Fibroblast of mammary gland (primary cell): Measurements from ENCODE around the gene CHST12.
A peak's percentile ranks its signal among the peaks of the same experiment; 100 is the strongest.

Source experiments
- DNase-seq: peaks from one replicate; pipeline ENCODE4 v3.0.0-alpha.2; 2010; ENCODE audit warnings: low read depth
- H3K4me3 ChIP-seq: 2 replicates; pipeline ENCODE4 v1.5.1; 2011; ENCODE audit warnings: low read depth, mild to moderate bottlenecking, low read length, moderate library complexity; ENCODE audit not compliant: control insufficient read depth
- TF ChIP-seq, protein P1 (sequence below): conservative IDR thresholded peaks from 2 replicates; pipeline ENCODE4 v1.5.1; 2011; ENCODE audit warnings: low read depth, low read length, inconsistent platforms; ENCODE audit not compliant: control insufficient read depth, insufficient read depth

Gene CHST12

DNA sequence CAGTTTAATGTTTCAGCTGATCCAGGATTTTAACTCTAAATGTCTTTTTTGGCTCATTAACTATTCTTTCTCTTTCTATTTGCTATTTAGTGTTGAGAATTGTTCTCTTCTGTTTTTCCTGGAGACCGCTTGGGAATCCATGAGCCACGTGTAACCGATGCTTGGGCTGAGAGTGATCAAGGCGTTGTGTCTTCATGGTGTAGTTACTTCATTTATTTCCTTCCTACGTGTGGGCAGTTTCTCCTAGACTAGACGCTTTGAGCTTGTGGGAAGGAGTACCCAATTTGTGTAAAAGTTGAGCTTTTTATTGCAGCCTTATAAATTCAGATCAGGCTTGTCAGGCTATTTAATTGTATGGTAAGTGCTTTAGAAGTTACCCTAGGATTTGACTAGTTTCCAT lies 45.8 kb upstream of the CHST12 start:
- DNase-seq: peak; percentile 26
- TF ChIP-seq, protein P1, sequence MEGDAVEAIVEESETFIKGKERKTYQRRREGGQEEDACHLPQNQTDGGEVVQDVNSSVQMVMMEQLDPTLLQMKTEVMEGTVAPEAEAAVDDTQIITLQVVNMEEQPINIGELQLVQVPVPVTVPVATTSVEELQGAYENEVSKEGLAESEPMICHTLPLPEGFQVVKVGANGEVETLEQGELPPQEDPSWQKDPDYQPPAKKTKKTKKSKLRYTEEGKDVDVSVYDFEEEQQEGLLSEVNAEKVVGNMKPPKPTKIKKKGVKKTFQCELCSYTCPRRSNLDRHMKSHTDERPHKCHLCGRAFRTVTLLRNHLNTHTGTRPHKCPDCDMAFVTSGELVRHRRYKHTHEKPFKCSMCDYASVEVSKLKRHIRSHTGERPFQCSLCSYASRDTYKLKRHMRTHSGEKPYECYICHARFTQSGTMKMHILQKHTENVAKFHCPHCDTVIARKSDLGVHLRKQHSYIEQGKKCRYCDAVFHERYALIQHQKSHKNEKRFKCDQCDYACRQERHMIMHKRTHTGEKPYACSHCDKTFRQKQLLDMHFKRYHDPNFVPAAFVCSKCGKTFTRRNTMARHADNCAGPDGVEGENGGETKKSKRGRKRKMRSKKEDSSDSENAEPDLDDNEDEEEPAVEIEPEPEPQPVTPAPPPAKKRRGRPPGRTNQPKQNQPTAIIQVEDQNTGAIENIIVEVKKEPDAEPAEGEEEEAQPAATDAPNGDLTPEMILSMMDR: no peak
- H3K4me3 ChIP-seq: no peak overlapping the region

- TF ChIP-seq, protein P1: no peak
- no peak overlapping the region for H3K4me3 ChIP-seq
- DNase-seq: no peak
Measured at GRCh38 chr7:2358968-2359527, 44.4 kb upstream of the CHST12 start.

DNA sequence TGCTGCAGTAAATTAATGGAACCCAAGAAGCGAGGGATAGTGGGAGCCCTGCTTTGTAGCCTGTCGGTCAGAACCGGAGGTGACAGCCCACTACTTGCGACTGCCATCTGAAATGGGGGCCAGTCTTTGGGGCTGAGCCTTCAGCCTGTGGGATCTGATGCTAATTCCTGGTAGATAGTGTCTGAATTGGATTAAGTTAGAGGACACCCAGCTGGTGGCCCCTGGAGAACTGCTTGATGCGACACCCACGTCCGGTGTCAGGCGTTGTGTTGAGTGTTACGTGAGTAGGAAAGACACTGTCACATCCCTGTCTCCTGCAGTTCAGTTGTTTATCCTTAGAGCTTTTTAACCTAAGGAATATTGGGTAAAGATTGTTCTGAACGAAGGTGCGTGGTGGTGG lies 43.8 kb upstream of the CHST12 start:
- TF ChIP-seq, protein P1: no peak
- no peak for DNase-seq
- no peak overlapping the region for H3K4me3 ChIP-seq

DNA sequence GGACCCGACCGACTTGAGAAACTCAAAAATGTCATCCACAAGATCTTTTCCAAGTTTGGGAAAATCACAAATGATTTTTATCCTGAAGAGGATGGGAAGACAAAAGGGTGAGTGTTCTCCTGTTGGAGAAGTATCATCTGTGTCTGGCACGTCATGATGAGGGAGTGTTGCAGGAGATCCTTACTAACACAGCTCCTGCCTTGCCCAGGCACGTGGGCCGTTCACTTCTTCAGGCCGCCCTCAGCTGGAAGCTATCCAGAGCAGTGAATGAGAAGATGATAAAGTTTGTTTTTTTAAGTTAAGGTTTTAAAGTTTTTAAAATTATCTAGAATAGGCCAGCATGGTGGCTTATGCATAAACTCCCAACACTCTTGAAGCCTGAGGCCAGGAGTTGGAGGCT lies 42.6 kb upstream of the CHST12 start:
- TF ChIP-seq, protein P1: no peak

DNA sequence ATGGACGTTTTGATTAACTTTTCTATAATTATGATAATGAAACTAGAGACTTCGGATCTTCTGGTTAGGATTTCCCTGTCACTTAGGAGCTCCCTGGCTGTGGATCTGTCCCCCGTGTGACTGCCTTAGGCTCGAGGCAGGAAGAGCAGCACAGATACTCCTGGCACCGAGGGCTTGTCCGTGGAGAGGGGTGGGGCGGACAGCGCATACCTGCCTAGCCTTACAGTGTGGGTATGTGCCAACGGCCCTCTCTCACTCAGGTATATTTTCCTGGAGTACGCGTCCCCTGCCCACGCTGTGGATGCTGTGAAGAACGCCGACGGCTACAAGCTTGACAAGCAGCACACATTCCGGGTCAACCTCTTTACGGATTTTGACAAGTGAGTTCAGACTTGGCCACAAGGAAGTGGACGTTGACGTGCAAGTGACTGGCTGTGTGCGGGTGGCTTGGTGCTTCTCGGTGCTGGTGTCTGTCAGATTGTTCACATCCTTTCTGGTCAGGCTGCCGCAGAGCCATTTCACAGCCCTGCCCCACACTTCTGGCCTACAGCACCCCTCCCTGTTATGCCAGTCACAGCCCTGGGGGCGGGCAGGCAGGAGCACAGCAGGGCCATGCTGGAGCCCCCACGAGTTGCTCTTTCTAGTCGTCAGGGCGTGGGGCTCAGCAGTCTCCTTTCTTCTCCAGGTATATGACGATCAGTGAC lies 40.9 kb upstream of the CHST12 start:
- no peak overlapping the region for H3K4me3 ChIP-seq
- DNase-seq: no peak
- TF ChIP-seq, protein P1: no peak

More for the DNA sequence above, 42.6 kb upstream of the CHST12 start:
- no peak overlapping the region for H3K4me3 ChIP-seq
- peak; percentile 65 for DNase-seq

- H3K4me3 ChIP-seq: no peak overlapping the region
- TF ChIP-seq, protein P1: no peak
- no peak for DNase-seq
Measured at GRCh38 chr7:2369139-2369538, 34.3 kb upstream of the CHST12 start.
